LHCN-M2 (cell line): ENCODE results near the gene HPCAL4. TPM values are rescaled to one million over a fixed set of nuclear protein-coding genes. Genes with fewer than 3 reads are reported as not detected.

Source experiments
- DNase-seq: peaks from one replicate; pipeline ENCODE4 v3.0.0-alpha.2; 2012; ENCODE audit warnings: low read depth
- total RNA-seq: library from RNA; depleted of rRNA; stranded (reverse); fragments of >200 nt; gene quantifications from 2 replicates; pipeline ENCODE4 v1.2.3, GENCODE V29; 2014

Gene HPCAL4
- total RNA-seq, 1 experiment from 2014 or later: 3.1 TPM

- DNase-seq: peak; percentile 29
Measured at GRCh38 chr1:39676948-39677548, 14.2 kb downstream of the HPCAL4 start.

GRCh38 chr1:39675220-39675619 is 16.0 kb downstream of the HPCAL4 start:
- no peak for DNase-seq

GRCh38 chr1:39673215-39673614 is 18.0 kb downstream of the HPCAL4 start:
- no peak for DNase-seq

- DNase-seq: no peak
Measured at GRCh38 chr1:39672551-39672947, 18.7 kb downstream of the HPCAL4 start.

GRCh38 chr1:39671793-39672550 is 19.3 kb downstream of the HPCAL4 start, which contains the start of gene NT5C1A:
NT5C1A (minus strand) TSS chr1:39672107; CDS start chr1:39672038, 69 bp downstream.
- no peak for DNase-seq

- no peak for DNase-seq
Measured at GRCh38 chr1:39671433-39671792, 19.8 kb downstream of the HPCAL4 start.

GRCh38 chr1:39670689-39671088 is 20.5 kb downstream of the HPCAL4 start:
- DNase-seq: no peak

GRCh38 chr1:39668894-39669293 is 22.3 kb downstream of the HPCAL4 start:
- no peak for DNase-seq

GRCh38 chr1:39668111-39668510 is 23.1 kb downstream of the HPCAL4 start:
- no peak for DNase-seq

- no peak for DNase-seq
Measured at GRCh38 chr1:39666772-39667171, 24.5 kb downstream of the HPCAL4 start.

- no peak for DNase-seq
Measured at GRCh38 chr1:39663559-39663958, 27.7 kb downstream of the HPCAL4 start.

- no peak for DNase-seq
Measured at GRCh38 chr1:39662861-39663260, 28.4 kb downstream of the HPCAL4 start.

GRCh38 chr1:39659538-39659937 is 31.7 kb downstream of the HPCAL4 start:
- DNase-seq: no peak

GRCh38 chr1:39659110-39659509 is 32.1 kb downstream of the HPCAL4 start:
- DNase-seq: no peak

- peak; percentile 81 for DNase-seq
Measured at GRCh38 chr1:39657923-39658485, 33.2 kb downstream of the HPCAL4 start.

- DNase-seq: peak; percentile 66
Measured at GRCh38 chr1:39657402-39657801, 33.8 kb downstream of the HPCAL4 start.

GRCh38 chr1:39656391-39656790 is 34.8 kb downstream of the HPCAL4 start:
- DNase-seq: no peak

GRCh38 chr1:39655578-39656268 is 35.5 kb downstream of the HPCAL4 start:
- DNase-seq: no peak

GRCh38 chr1:39654291-39654690 is 36.9 kb downstream of the HPCAL4 start:
- DNase-seq: no peak

- peak; percentile 78 for DNase-seq
Measured at GRCh38 chr1:39653546-39654031, 37.6 kb downstream of the HPCAL4 start.

GRCh38 chr1:39652554-39652953 is 38.7 kb downstream of the HPCAL4 start:
- peak; percentile 48 for DNase-seq

GRCh38 chr1:39652105-39652504 is 39.1 kb downstream of the HPCAL4 start:
- DNase-seq: no peak
